Stomach (tissue), 9 donors: ENCODE results near the gene FRAS1. TPM values are rescaled to one million over a fixed set of nuclear protein-coding genes. Genes with fewer than 3 reads are reported as not detected.
A peak's percentile ranks its signal among the peaks of the same experiment; 100 is the strongest.

Experiments
- DNase-seq, 2 donors: peaks; one replicate each; pipeline versions ENCODE4 v3.0.0 to v3.0.0-alpha.2; 2013 to 2019
- H3K27ac ChIP-seq, 5 donors: fragments of 200-600 bp in 4 of 5; sonication (generic) in 4 of 5; one replicate each; pipeline ENCODE4 v1.5.1; 2013 to 2019; ENCODE audit warnings: mild to moderate bottlenecking in 1 of 5, moderate library complexity in 1 of 5
- H3K27me3 ChIP-seq, 3 donors: fragments of 200-600 bp; sonication (generic); one replicate each; pipeline ENCODE4 v1.5.1; 2017 to 2019; ENCODE audit warnings: mixed run types in 1 of 3
- H3K36me3 ChIP-seq, 4 donors: fragments of 200-600 bp; sonication (generic); 1 replicate in 3 of 4; 2 replicates in 1 of 4; pipeline ENCODE4 v1.5.1; 2016 to 2019
- H3K4me1 ChIP-seq, 4 donors: fragments of 200-600 bp; sonication (generic); one replicate each; pipeline ENCODE4 v1.5.1; 2016 to 2019
- H3K4me3 ChIP-seq, 4 donors: fragments of 200-600 bp; sonication (generic) in 3 of 4; one replicate each; pipeline ENCODE4 v1.5.1; 2016 to 2019; ENCODE audit warnings: mild to moderate bottlenecking in 1 of 4
- H3K9me3 ChIP-seq, 4 donors: fragments of 200-600 bp; sonication (generic); one replicate each; pipeline ENCODE4 v1.5.1; 2016 to 2019
- EP300 ChIP-seq: sonication (generic); formaldehyde crosslinking; IDR thresholded peaks from one replicate; pipeline ENCODE4 v1.6.1; 2017; ENCODE audit warnings: antibody characterized with exemption
- POLR2A ChIP-seq, 4 donors: fragments of 450-650 bp; IDR thresholded peaks; one replicate each; pipeline ENCODE4 v1.6.1; 2016; ENCODE audit warnings: antibody characterized with exemption in 4 of 4, control low read depth in 2 of 4, mild to moderate bottlenecking in 1 of 4, moderate library complexity in 1 of 4
- POLR2AphosphoS5 ChIP-seq, 3 donors: sonication (generic); formaldehyde crosslinking; IDR thresholded peaks; one replicate each; pipeline ENCODE4 v1.6.1; 2016; ENCODE audit warnings: antibody characterized with exemption in 3 of 3
- WGBS, 5 donors: extraction: QIAGEN DNeasy Blood & Tissue Kit in 3 of 5; methylation state at CpG; one replicate each; pipeline versions ENCODE4 v1.1.5 to v1.1.7; 2013 to 2018; 5-methylcytosine and 5-hydroxymethylcytosine counted together
- intact Hi-C: fragments of 100-400 bp; cut with DNase I; formaldehyde crosslinking; loops from one replicate; pipeline ENCODE4 v1.15.1; 2023; ENCODE audit warnings: low total_unique reads
- polyA plus RNA-seq, 3 donors: library from polyadenylated mRNA; stranded (reverse); fragments of 200-250 nt; gene quantifications; one replicate each; pipeline ENCODE4 v1.2.3, GENCODE V29; 2013
- total RNA-seq, 5 donors: library from RNA; depleted of rRNA; stranded (reverse); fragments of >200 nt; gene quantifications; one replicate each; pipeline versions ENCODE4 v1.1.0 to v1.2.3, GENCODE V29; 2014 to 2016
- TF ChIP-seq, protein P1 (sequence below), 7 experiments: fragments of 450-650 bp in 4 of 7; fragments of 200-600 bp in 3 of 7; sonication (generic) in 3 of 7; IDR thresholded peaks; one replicate each; pipeline ENCODE4 v1.5.1; 2016 to 2019; ENCODE audit warnings: antibody characterized with exemption in 7 of 7, control low read depth in 2 of 7, mild to moderate bottlenecking in 1 of 7
- donor health status: healthy with polysubstance abuse.
- donor health status: Bipolar disorder and iron deficiency.
- donor health status: healthy.

Gene FRAS1
- total and polyA plus RNA-seq, 8 donors, result under 0.01 to 12.7 (median 2.0) TPM

DNA sequence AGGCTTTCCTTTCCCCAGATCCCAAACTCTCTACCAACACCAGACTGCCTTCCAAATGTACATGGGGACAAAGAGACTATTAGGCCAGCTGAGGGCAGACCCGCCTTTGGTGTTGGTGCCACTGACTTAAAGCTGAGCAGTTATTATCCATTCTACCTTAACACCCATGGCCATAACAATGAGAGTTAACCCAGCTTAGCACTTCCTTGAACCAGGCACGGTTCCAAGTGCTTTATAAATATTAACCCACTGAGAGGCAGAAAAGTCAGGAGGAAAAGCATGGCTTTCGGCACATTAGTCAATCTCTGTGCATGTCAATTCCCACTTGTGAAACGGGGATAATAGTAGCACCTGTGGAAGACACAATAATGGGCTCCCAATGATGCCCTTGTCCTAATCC is 251.4 kb downstream of the FRAS1 start:
- WGBS, 5 donors, result 35 to 60% (median 48%) methylated on average over 4 of the region's 4 CpGs
- no peak overlapping the region for H3K4me3 ChIP-seq
- peak in 1 of 2 donors; percentile 42 for DNase-seq

DNA sequence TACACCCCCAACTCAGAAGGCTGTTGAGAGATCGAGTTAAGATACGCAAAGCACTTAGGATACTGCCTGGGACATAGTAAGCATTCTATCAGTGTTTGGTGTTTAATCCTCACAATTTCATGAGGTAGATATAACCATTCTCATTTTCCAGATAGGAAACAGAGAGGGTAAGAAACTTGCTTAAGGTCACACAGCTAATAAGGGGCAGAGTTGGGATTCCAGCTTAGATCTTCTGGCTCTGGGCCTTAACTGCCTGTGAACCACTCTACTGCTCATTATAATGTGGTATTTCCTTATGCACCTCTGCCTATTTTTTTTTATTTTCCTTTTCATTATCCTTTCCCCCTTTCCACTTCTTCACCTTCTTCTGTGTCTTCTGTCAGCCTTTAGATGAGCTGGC is 252.2 kb downstream of the FRAS1 start:
- TF ChIP-seq POLR2AphosphoS5 (IDR thresholded peaks at IDR 0.05) (no peak), EP300 (no peak), POLR2A (IDR thresholded peaks at IDR 0.05) (no peak)
- TF ChIP-seq, protein P1, sequence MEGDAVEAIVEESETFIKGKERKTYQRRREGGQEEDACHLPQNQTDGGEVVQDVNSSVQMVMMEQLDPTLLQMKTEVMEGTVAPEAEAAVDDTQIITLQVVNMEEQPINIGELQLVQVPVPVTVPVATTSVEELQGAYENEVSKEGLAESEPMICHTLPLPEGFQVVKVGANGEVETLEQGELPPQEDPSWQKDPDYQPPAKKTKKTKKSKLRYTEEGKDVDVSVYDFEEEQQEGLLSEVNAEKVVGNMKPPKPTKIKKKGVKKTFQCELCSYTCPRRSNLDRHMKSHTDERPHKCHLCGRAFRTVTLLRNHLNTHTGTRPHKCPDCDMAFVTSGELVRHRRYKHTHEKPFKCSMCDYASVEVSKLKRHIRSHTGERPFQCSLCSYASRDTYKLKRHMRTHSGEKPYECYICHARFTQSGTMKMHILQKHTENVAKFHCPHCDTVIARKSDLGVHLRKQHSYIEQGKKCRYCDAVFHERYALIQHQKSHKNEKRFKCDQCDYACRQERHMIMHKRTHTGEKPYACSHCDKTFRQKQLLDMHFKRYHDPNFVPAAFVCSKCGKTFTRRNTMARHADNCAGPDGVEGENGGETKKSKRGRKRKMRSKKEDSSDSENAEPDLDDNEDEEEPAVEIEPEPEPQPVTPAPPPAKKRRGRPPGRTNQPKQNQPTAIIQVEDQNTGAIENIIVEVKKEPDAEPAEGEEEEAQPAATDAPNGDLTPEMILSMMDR (IDR thresholded peaks at IDR 0.05), result no peak
- Histone ChIP-seq H3K27me3 (no peaks in the 10 kb centered on the region), H3K36me3 (no peaks in the 10 kb centered on the region), H3K4me3 (no peak overlapping the region), H3K4me1 (no peaks in the 10 kb centered on the region), H3K9me3 (no peaks in the 10 kb centered on the region), H3K27ac (no peak overlapping the region)
- no peak for DNase-seq
- intact Hi-C loops, result no loop called here
- 94 to 97% (median 95%) methylated on average over 2 of the region's 2 CpGs for WGBS, 5 donors

More for the DNA sequence above, 251.4 kb downstream of the FRAS1 start:
- Histone ChIP-seq H3K27me3 (no peaks in the 10 kb centered on the region), H3K4me1 (no peaks in the 10 kb centered on the region), H3K36me3 (no peaks in the 10 kb centered on the region), H3K9me3 (no peaks in the 10 kb centered on the region), H3K27ac (no peak overlapping the region)
- intact Hi-C loops, result no loop called here
- no peak for TF ChIP-seq POLR2AphosphoS5 (IDR thresholded peaks at IDR 0.05)
- no peak for TF ChIP-seq EP300
- TF ChIP-seq POLR2A (IDR thresholded peaks at IDR 0.05), result no peak
- TF ChIP-seq, protein P1 (IDR thresholded peaks at IDR 0.05), result no peak

DNA sequence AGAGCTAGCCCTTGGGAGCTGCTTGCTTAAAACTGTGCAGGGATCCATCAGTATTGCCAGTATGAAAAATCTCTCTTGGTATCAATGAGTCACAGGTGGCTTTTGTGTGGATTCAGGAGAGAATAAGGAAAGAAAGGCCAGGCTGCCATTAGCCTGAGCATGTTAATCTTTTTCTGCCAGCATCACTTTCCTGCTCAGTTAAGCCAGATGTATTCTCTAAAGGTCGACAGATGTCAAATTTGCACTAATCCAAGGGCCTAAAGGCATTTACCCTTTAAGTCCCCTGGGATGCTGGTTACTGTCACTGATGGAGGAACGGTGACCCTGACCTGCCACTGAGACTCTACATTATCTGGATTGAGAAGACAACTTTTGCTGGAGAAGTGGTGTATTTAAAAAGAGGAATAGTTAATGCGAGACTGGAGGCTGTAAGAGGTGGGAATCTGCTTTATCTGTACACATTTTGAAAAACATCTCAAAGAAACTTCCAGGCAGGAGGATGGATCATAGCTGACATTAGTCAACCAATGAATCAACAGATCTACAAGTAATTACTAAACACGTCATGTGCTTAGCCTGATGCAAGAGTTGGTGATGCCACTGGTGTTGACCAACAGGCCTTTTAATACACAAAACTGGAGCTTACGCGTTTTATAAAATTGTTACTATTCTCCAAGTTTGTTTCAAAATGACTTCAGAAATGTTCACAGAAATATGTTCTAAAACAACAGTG is 253.1 kb downstream of the FRAS1 start:
- H3K27ac ChIP-seq, result no peak overlapping the region
- no peaks in the 10 kb centered on the region for H3K4me1 ChIP-seq
- no peaks in the 10 kb centered on the region for H3K36me3 ChIP-seq
- no peaks in the 10 kb centered on the region for H3K27me3 ChIP-seq
- TF ChIP-seq EP300 (no peak), POLR2AphosphoS5 (IDR thresholded peaks at IDR 0.05) (no peak), POLR2A (IDR thresholded peaks at IDR 0.05) (no peak)
- TF ChIP-seq, protein P1 (IDR thresholded peaks at IDR 0.05), result no peak
- no peaks in the 10 kb centered on the region for H3K9me3 ChIP-seq
- no peak overlapping the region for H3K4me3 ChIP-seq
- no peak for DNase-seq
- intact Hi-C loops, result no loop called here
- WGBS, 5 donors, result 69 to 83% (median 75%) methylated on average over 6 of the region's 6 CpGs

DNA sequence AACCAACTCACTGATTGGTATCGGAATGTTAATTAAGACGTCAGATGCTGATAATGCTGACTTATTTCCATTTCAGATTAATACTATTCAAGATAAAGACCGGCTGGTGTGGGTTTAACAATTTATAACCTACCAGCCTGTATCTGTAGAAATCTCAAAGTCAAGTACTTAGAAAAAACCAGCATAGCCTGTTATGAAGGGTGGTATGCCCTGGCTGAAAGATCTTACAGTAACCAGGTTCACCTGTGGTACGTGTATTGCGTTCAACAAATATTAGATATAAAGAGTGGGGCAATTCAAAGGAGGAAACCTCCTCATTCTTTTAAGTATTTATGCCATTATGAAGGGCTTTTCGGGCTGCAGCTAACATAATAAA is 253.6 kb downstream of the FRAS1 start:
- no peak for TF ChIP-seq POLR2AphosphoS5 (IDR thresholded peaks at IDR 0.05)
- no peak for TF ChIP-seq POLR2A (IDR thresholded peaks at IDR 0.05)
- TF ChIP-seq, protein P1 (IDR thresholded peaks at IDR 0.05), result no peak
- no peak for TF ChIP-seq EP300
- WGBS, 5 donors, result 23 to 52% (median 41%) methylated on average over 6 of the region's 6 CpGs
- Histone ChIP-seq H3K36me3 (no peaks in the 10 kb centered on the region), H3K27me3 (no peaks in the 10 kb centered on the region), H3K4me1 (no peaks in the 10 kb centered on the region), H3K27ac (no peak overlapping the region), H3K9me3 (no peaks in the 10 kb centered on the region), H3K4me3 (no peak overlapping the region)
- DNase-seq, result peak in 1 of 2 donors; percentile 80
- intact Hi-C loops, result no loop called here
